ENCODE data around the gene ARHGEF4.

GRCh38 chr2:130844161-130844560, 7.4 kb downstream of the ARHGEF4 start:
- no peak for TF ChIP-seq POLR2A (IDR thresholded peaks at IDR 0.05)
- no peak for TF ChIP-seq EP300 (IDR thresholded peaks at IDR 0.05)

All from sigmoid colon (tissue), 4 donors.